Measurements from ENCODE around the gene TNFRSF18.

Gene TNFRSF18

GRCh38 chr1:1215881-1216605 lies 9.7 kb upstream of the TNFRSF18 start:
- Histone ChIP-seq H3K4ac (ENCODE audit: low read depth in 1 of 2, low read length in 2 of 2) (no peak overlapping the region), H4K91ac (ENCODE audit: low read length) (no peak overlapping the region), H3K18ac (ENCODE audit: low read depth in 1 of 2, low read length in 2 of 2) (no peak overlapping the region), H2BK12ac (ENCODE audit: low read length in 2 of 2) (no peak overlapping the region), H4K8ac (ENCODE audit: low read length) (no peak overlapping the region), H3K4me2 (ENCODE audit: low read length, poor library complexity, severe bottlenecking) (no peak overlapping the region), H3K27me3 (ENCODE audit: control insufficient read depth in 1 of 2, insufficient read depth in 1 of 2, low read length in 2 of 2) (no peaks in the 10 kb centered on the region), H3K27ac (ENCODE audit: low read length, poor library complexity, severe bottlenecking) (no peak overlapping the region), H2BK120ac (ENCODE audit: low read depth, low read length) (no peak overlapping the region), H2BK5ac (ENCODE audit: low read depth, low read length, poor library complexity, severe bottlenecking) (no peak overlapping the region), H3K23ac (ENCODE audit: low read length in 2 of 2) (no peak overlapping the region), H2BK15ac (ENCODE audit: low read depth, poor library complexity, severe bottlenecking) (no peak overlapping the region), H2AK5ac (ENCODE audit: low read length, severe bottlenecking) (no peak overlapping the region), H3K9ac (ENCODE audit: low read length) (no peak overlapping the region), H3K4me3 (ENCODE audit: insufficient read depth in 1 of 2, low read depth in 1 of 2, low read length in 2 of 2) (no peak overlapping the region), H3K79me1 (replicated peaks; ENCODE audit: low read length, poor library complexity, severe bottlenecking) (peaks cover 34% of the 10 kb centered on the region), H2AFZ (ENCODE audit: low read depth, low read length) (no peak overlapping the region), H3K4me1 (ENCODE audit: control insufficient read depth, insufficient read depth, low read depth, low read length) (peaks cover 64% of the 10 kb centered on the region), H3K9me3 (ENCODE audit: control insufficient read depth, low read length) (no peaks in the 10 kb centered on the region), H3K14ac (ENCODE audit: low read length in 2 of 2) (no peak overlapping the region), H3K36me3 (ENCODE audit: control insufficient read depth in 1 of 2, insufficient read depth in 2 of 2, low read depth in 1 of 2, low read length in 2 of 2) (peaks cover 40 to 66% of the 10 kb centered on the region in 2 experiments)
- WGBS = 96% methylated on average over 21 of the region's 21 CpGs
- DNase-seq = no peak

GRCh38 chr1:1215080-1215676 lies 8.8 kb upstream of the TNFRSF18 start:
- H2BK5ac ChIP-seq (ENCODE audit: low read depth, low read length, poor library complexity, severe bottlenecking) = no peak overlapping the region
- H3K27ac ChIP-seq (ENCODE audit: low read length, poor library complexity, severe bottlenecking) = no peak overlapping the region
- peak overlapping the region; percentile 13 for H2AK5ac ChIP-seq (ENCODE audit: low read length, severe bottlenecking)
- peaks cover 27% of the 10 kb centered on the region for H3K79me1 ChIP-seq (replicated peaks; ENCODE audit: low read length, poor library complexity, severe bottlenecking)
- no peak overlapping the region for H3K4me2 ChIP-seq (ENCODE audit: low read length, poor library complexity, severe bottlenecking)
- no peak overlapping the region for H2BK120ac ChIP-seq (ENCODE audit: low read depth, low read length)
- no peak overlapping the region for H2BK15ac ChIP-seq (ENCODE audit: low read depth, poor library complexity, severe bottlenecking)
- WGBS = 59% methylated on average over 11 of the region's 11 CpGs
- no peak overlapping the region for H3K23ac ChIP-seq (ENCODE audit: low read length in 2 of 2)
- no peak overlapping the region for H2BK12ac ChIP-seq (ENCODE audit: low read length in 2 of 2)
- H3K36me3 ChIP-seq (ENCODE audit: control insufficient read depth in 1 of 2, insufficient read depth in 2 of 2, low read depth in 1 of 2, low read length in 2 of 2) = peaks cover 32 to 58% of the 10 kb centered on the region in 2 experiments
- H3K18ac ChIP-seq (ENCODE audit: low read depth in 1 of 2, low read length in 2 of 2) = no peak overlapping the region
- no peaks in the 10 kb centered on the region for H3K9me3 ChIP-seq (ENCODE audit: control insufficient read depth, low read length)
- no peak overlapping the region for H4K8ac ChIP-seq (ENCODE audit: low read length)
- peak; percentile 40 for DNase-seq
- no peak overlapping the region for H3K4me3 ChIP-seq (ENCODE audit: insufficient read depth in 1 of 2, low read depth in 1 of 2, low read length in 2 of 2)
- H3K14ac ChIP-seq (ENCODE audit: low read length in 2 of 2) = no peak overlapping the region
- H3K9ac ChIP-seq (ENCODE audit: low read length) = no peak overlapping the region
- H3K4me1 ChIP-seq (ENCODE audit: control insufficient read depth, insufficient read depth, low read depth, low read length) = peaks cover 63% of the 10 kb centered on the region
- peaks cover 0 to 2% of the 10 kb centered on the region in 2 experiments for H3K27me3 ChIP-seq (ENCODE audit: control insufficient read depth in 1 of 2, insufficient read depth in 1 of 2, low read length in 2 of 2)
- H3K4ac ChIP-seq (ENCODE audit: low read depth in 1 of 2, low read length in 2 of 2) = no peak overlapping the region
- H2AFZ ChIP-seq (ENCODE audit: low read depth, low read length) = no peak overlapping the region
- no peak overlapping the region for H4K91ac ChIP-seq (ENCODE audit: low read length)

GRCh38 chr1:1213345-1214265 lies 7.2 kb upstream of the TNFRSF18 start, which contains the start of gene TNFRSF4:
TNFRSF4 (minus strand) TSS chr1:1214153; CDS start chr1:1214127, 26 bp downstream.
- no peak within 1 kb of the TSS for H3K18ac ChIP-seq (ENCODE audit: low read depth in 1 of 2, low read length in 2 of 2)
- no peak within 1 kb of the TSS for H2BK5ac ChIP-seq (ENCODE audit: low read depth, low read length, poor library complexity, severe bottlenecking)
- H2BK120ac ChIP-seq (ENCODE audit: low read depth, low read length) = no peak within 1 kb of the TSS
- 90% methylated on average over 56 of the region's 56 CpGs for WGBS
- H3K14ac ChIP-seq (ENCODE audit: low read length in 2 of 2) = no peak within 1 kb of the TSS
- no peak within 1 kb of the TSS for H2AK5ac ChIP-seq (ENCODE audit: low read length, severe bottlenecking)
- H3K4me2 ChIP-seq (ENCODE audit: low read length, poor library complexity, severe bottlenecking) = no peak within 1 kb of the TSS
- H3K36me3 ChIP-seq (ENCODE audit: control insufficient read depth in 1 of 2, insufficient read depth in 2 of 2, low read depth in 1 of 2, low read length in 2 of 2) = peaks cover 29 to 42% of the 10 kb centered on the region in 2 experiments
- peaks cover 16% of the 10 kb centered on the region for H3K79me1 ChIP-seq (replicated peaks; ENCODE audit: low read length, poor library complexity, severe bottlenecking)
- DNase-seq = no peak
- no peak within 1 kb of the TSS for H2BK12ac ChIP-seq (ENCODE audit: low read length in 2 of 2)
- no peak within 1 kb of the TSS for H3K9ac ChIP-seq (ENCODE audit: low read length)
- H2BK15ac ChIP-seq (ENCODE audit: low read depth, poor library complexity, severe bottlenecking) = no peak within 1 kb of the TSS
- H3K4me3 ChIP-seq (ENCODE audit: insufficient read depth in 1 of 2, low read depth in 1 of 2, low read length in 2 of 2) = no peak within 1 kb of the TSS
- no peak within 1 kb of the TSS for H3K27ac ChIP-seq (ENCODE audit: low read length, poor library complexity, severe bottlenecking)
- H4K91ac ChIP-seq (ENCODE audit: low read length) = no peak within 1 kb of the TSS
- peaks cover 0 to 4% of the 10 kb centered on the region in 2 experiments for H3K27me3 ChIP-seq (ENCODE audit: control insufficient read depth in 1 of 2, insufficient read depth in 1 of 2, low read length in 2 of 2)
- no peak within 1 kb of the TSS for H2AFZ ChIP-seq (ENCODE audit: low read depth, low read length)
- peaks cover 66% of the 10 kb centered on the region for H3K4me1 ChIP-seq (ENCODE audit: control insufficient read depth, insufficient read depth, low read depth, low read length)
- H3K9me3 ChIP-seq (ENCODE audit: control insufficient read depth, low read length) = no peaks in the 10 kb centered on the region
- H3K23ac ChIP-seq (ENCODE audit: low read length in 2 of 2) = peak within 1 kb of the TSS in 1 of 2 experiments; percentile 18
- H3K4ac ChIP-seq (ENCODE audit: low read depth in 1 of 2, low read length in 2 of 2) = no peak within 1 kb of the TSS
- H4K8ac ChIP-seq (ENCODE audit: low read length) = no peak within 1 kb of the TSS
